Measurements from ENCODE around the gene GPR143. TPM values are rescaled to one million over a fixed set of nuclear protein-coding genes. Genes with fewer than 3 reads are reported as not detected.

Gene GPR143
- total RNA-seq, 4 donors from 2014 or later: 3.6 to 10.6 (median 9.1) TPM

- Histone ChIP-seq H3K9me3 (no peaks in the 10 kb centered on the region), H3K4me1 (no peaks in the 10 kb centered on the region), H3K27me3 (no peaks in the 10 kb centered on the region), H3K4me3 (no peak overlapping the region), H3K36me3 (peaks cover 11% of the 10 kb centered on the region), H3K27ac (no peak overlapping the region)
- no peak for DNase-seq (ENCODE audit: low spot score in 2 of 2)
- TF ChIP-seq CTCF (IDR thresholded peaks at IDR 0.05): no peak
- TF ChIP-seq EP300 (IDR thresholded peaks at IDR 0.05): no peak
- TF ChIP-seq POLR2A (IDR thresholded peaks at IDR 0.05): no peak
- no peak for TF ChIP-seq POLR2AphosphoS5 (IDR thresholded peaks at IDR 0.05)
- WGBS: 74% methylated on average over 15 of the region's 15 CpGs
Measured at GRCh38 chrX:9700555-9700954, 65.1 kb downstream of the GPR143 start.

- Histone ChIP-seq H3K36me3 (peaks cover 12% of the 10 kb centered on the region), H3K27me3 (no peaks in the 10 kb centered on the region), H3K4me3 (no peak overlapping the region), H3K9me3 (no peaks in the 10 kb centered on the region), H3K4me1 (no peaks in the 10 kb centered on the region), H3K27ac (no peak overlapping the region)
- no peak for DNase-seq (ENCODE audit: low spot score in 2 of 2)
- 90% methylated on average over 12 of the region's 12 CpGs for WGBS
- TF ChIP-seq CTCF (IDR thresholded peaks at IDR 0.05) (no peak), EP300 (IDR thresholded peaks at IDR 0.05) (no peak), POLR2A (IDR thresholded peaks at IDR 0.05) (no peak), POLR2AphosphoS5 (IDR thresholded peaks at IDR 0.05) (no peak)
Measured at GRCh38 chrX:9698576-9698975, 67.1 kb downstream of the GPR143 start.

- Histone ChIP-seq H3K27ac (no peak overlapping the region), H3K27me3 (no peaks in the 10 kb centered on the region), H3K36me3 (peaks cover 24% of the 10 kb centered on the region), H3K4me1 (no peaks in the 10 kb centered on the region), H3K4me3 (no peak overlapping the region), H3K9me3 (no peaks in the 10 kb centered on the region)
- DNase-seq (ENCODE audit: low spot score in 2 of 2): no peak
- 88% methylated on average over 12 of the region's 12 CpGs for WGBS
- TF ChIP-seq EP300 (IDR thresholded peaks at IDR 0.05): no peak
- no peak for TF ChIP-seq POLR2A (IDR thresholded peaks at IDR 0.05)
- TF ChIP-seq POLR2AphosphoS5 (IDR thresholded peaks at IDR 0.05): no peak
- no peak for TF ChIP-seq CTCF (IDR thresholded peaks at IDR 0.05)
Measured at GRCh38 chrX:9693307-9694001, 72.2 kb downstream of the GPR143 start.

- TF ChIP-seq EP300 (IDR thresholded peaks at IDR 0.05): no peak
- TF ChIP-seq POLR2A (IDR thresholded peaks at IDR 0.05): no peak
- TF ChIP-seq POLR2AphosphoS5 (IDR thresholded peaks at IDR 0.05): no peak
- no peak for TF ChIP-seq CTCF (IDR thresholded peaks at IDR 0.05)
- H3K36me3 ChIP-seq: peaks cover 21% of the 10 kb centered on the region
- no peaks in the 10 kb centered on the region for H3K4me1 ChIP-seq
- H3K27ac ChIP-seq: no peak overlapping the region
- H3K9me3 ChIP-seq: no peaks in the 10 kb centered on the region
- WGBS: 93% methylated on average over 5 of the region's 5 CpGs
- no peaks in the 10 kb centered on the region for H3K27me3 ChIP-seq
- DNase-seq (ENCODE audit: low spot score in 2 of 2): no peak
- H3K4me3 ChIP-seq: no peak overlapping the region
Measured at GRCh38 chrX:9690046-9690445, 75.6 kb downstream of the GPR143 start.

GRCh38 chrX:9688833-9689232 is 76.8 kb downstream of the GPR143 start:
- TF ChIP-seq EP300 (IDR thresholded peaks at IDR 0.05) (no peak), POLR2A (IDR thresholded peaks at IDR 0.05) (no peak), POLR2AphosphoS5 (IDR thresholded peaks at IDR 0.05) (no peak), CTCF (IDR thresholded peaks at IDR 0.05) (no peak)
- DNase-seq (ENCODE audit: low spot score in 2 of 2): no peak
- H3K4me3 ChIP-seq: no peak overlapping the region
- no peaks in the 10 kb centered on the region for H3K27me3 ChIP-seq
- H3K9me3 ChIP-seq: no peaks in the 10 kb centered on the region
- H3K27ac ChIP-seq: no peak overlapping the region
- peaks cover 19% of the 10 kb centered on the region for H3K36me3 ChIP-seq
- WGBS: 97% methylated on average over 24 of the region's 24 CpGs
- no peaks in the 10 kb centered on the region for H3K4me1 ChIP-seq
